Activated CD4-positive, alpha-beta T cell treated with anti-CD3 and anti-CD28 coated beads for 1 hour (primary cell): ENCODE data around the gene MCM3AP.
"Not testable (repeated sequence)": the region's sequence is repeated elsewhere in the genome, so short reads cannot be mapped to it uniquely, and the experiment has no call there.

ENCODE experiments used
- DNase-seq: peaks from one replicate; pipeline ENCODE4 v3.0.0-alpha.2; 2020

MCM3AP gene

GRCh38 chr21:46200877-46201803 is 84.3 kb downstream of the MCM3AP start:
- not testable (repeated sequence) for DNase-seq

GRCh38 chr21:46199436-46200373 is 85.7 kb downstream of the MCM3AP start:
- DNase-seq, result no peak

GRCh38 chr21:46196733-46197132 is 88.7 kb downstream of the MCM3AP start:
- DNase-seq, result peak; percentile 0

- peak; percentile 1 for DNase-seq
Observed at GRCh38 chr21:46195595-46196195, 89.7 kb downstream of the MCM3AP start.

- DNase-seq, result peak; percentile 4
Observed at GRCh38 chr21:46194374-46195334, 90.8 kb downstream of the MCM3AP start.

- DNase-seq, result no peak
Observed at GRCh38 chr21:46193829-46194373, 91.5 kb downstream of the MCM3AP start.

- DNase-seq, result no peak
Observed at GRCh38 chr21:46191686-46192575, 93.5 kb downstream of the MCM3AP start.

GRCh38 chr21:46191257-46191685 is 94.1 kb downstream of the MCM3AP start:
- DNase-seq, result no peak

GRCh38 chr21:46190491-46191131 is 94.8 kb downstream of the MCM3AP start:
- no peak for DNase-seq

GRCh38 chr21:46189959-46190490 is 95.4 kb downstream of the MCM3AP start:
- DNase-seq, result no peak

- DNase-seq, result no peak
Observed at GRCh38 chr21:46189213-46189958, 96.0 kb downstream of the MCM3AP start.

GRCh38 chr21:46188226-46189212 is 96.9 kb downstream of the MCM3AP start:
- DNase-seq, result no peak

GRCh38 chr21:46187814-46188213 is 97.6 kb downstream of the MCM3AP start:
- no peak for DNase-seq

GRCh38 chr21:46187261-46187660 is 98.2 kb downstream of the MCM3AP start:
- DNase-seq, result no peak

GRCh38 chr21:46185716-46186115 is 99.7 kb downstream of the MCM3AP start:
- DNase-seq, result no peak
